SK-N-SH (cell line): ENCODE measurements around the gene SAMD4A. TPM values are rescaled to one million over a fixed set of nuclear protein-coding genes. Genes with fewer than 3 reads are reported as not detected.

ENCODE experiments used
- CTCF ChIA-PET: fragments of 300-600, 350-600 bp; formaldehyde crosslinking; extraction: SDS; loops from one replicate; lab custom pipeline; 2021; lab: Yijun Ruan, JAX
- POLR2A ChIA-PET: fragments of 350-600 bp; sonication (Branson Sonifier 250); formaldehyde crosslinking; extraction: SDS; loops from one replicate; lab custom pipeline; 2020; ENCODE audit warnings: antibody characterized with exemption, inconsistent platforms; lab: Yijun Ruan, JAX
- DNase-seq: peaks from one replicate; pipeline ENCODE4 v3.0.0; 2012
- H2AFZ ChIP-seq: fragments of 200-600 bp; sonication (generic); 2 replicates; pipeline ENCODE4 v1.8.1; 2016; ENCODE audit warnings: antibody characterized with exemption, mild to moderate bottlenecking, low read depth
- H3F3A ChIP-seq: fragments of 200-600 bp; sonication (generic); replicated peaks from 2 replicates; pipeline ENCODE3; 2016; ENCODE audit warnings: antibody characterized with exemption, mild to moderate bottlenecking; ENCODE audit not compliant: insufficient read depth
- H3K27ac ChIP-seq, 2 experiments: fragments of 200-500 bp in 1 of 2; fragments of 200-600 bp in 1 of 2; sonication (Bioruptor generic) in 1 of 2; sonication (generic), shearing (Covaris generic) in 1 of 2; 2 replicates each; pipeline versions ENCODE4 v1.5.1 to v1.6.1; 2014 to 2016; ENCODE audit warnings: low read depth in 2 of 2, inconsistent platforms in 1 of 2, low read length in 1 of 2, mild to moderate bottlenecking in 1 of 2, mixed read lengths in 1 of 2
- H3K27me3 ChIP-seq: fragments of 200-600 bp; sonication (generic), shearing (Covaris generic); 2 replicates; pipeline ENCODE4 v1.6.1; 2016; ENCODE audit warnings: mixed run types; ENCODE audit not compliant: insufficient read depth
- H3K36me3 ChIP-seq, 2 experiments: fragments of 200-500 bp in 1 of 2; fragments of 200-600 bp in 1 of 2; sonication (Bioruptor generic) in 1 of 2; sonication (generic) in 1 of 2; replicated peaks in 1 of 2; 2 replicates each; pipeline versions ENCODE3 to v1.5.1; 2014 to 2016; ENCODE audit warnings: low read length in 1 of 2, mild to moderate bottlenecking in 1 of 2; ENCODE audit not compliant: insufficient read depth in 2 of 2, control insufficient read depth in 1 of 2
- H3K4me1 ChIP-seq, 2 experiments: fragments of 200-500 bp in 1 of 2; fragments of 200-600 bp in 1 of 2; sonication (Bioruptor generic) in 1 of 2; sonication (generic), shearing (Covaris generic) in 1 of 2; 2 replicates each; pipeline versions ENCODE4 v1.5.1 to v1.6.1; 2014 to 2016; ENCODE audit warnings: low read depth in 1 of 2, low read length in 1 of 2, mixed run types in 1 of 2; ENCODE audit not compliant: insufficient read depth in 2 of 2, control insufficient read depth in 1 of 2
- H3K4me2 ChIP-seq: fragments of 200-600 bp; sonication (generic), shearing (Covaris generic); 2 replicates; pipeline ENCODE4 v1.6.1; 2017; ENCODE audit warnings: mixed run types
- H3K4me3 ChIP-seq, 2 experiments: fragments of 200-500 bp in 1 of 2; fragments of 200-600 bp in 1 of 2; sonication (Bioruptor generic) in 1 of 2; sonication (generic), shearing (Covaris generic) in 1 of 2; 2 replicates each; pipeline versions ENCODE4 v1.5.1 to v1.8.1; 2014 to 2016; ENCODE audit warnings: low read depth in 2 of 2, inconsistent platforms in 1 of 2, low read length in 1 of 2, mild to moderate bottlenecking in 1 of 2, mixed read lengths in 1 of 2, moderate library complexity in 1 of 2
- H3K79me2 ChIP-seq: fragments of 200-600 bp; sonication (generic); 2 replicates; pipeline ENCODE4 v1.8.1; 2017; ENCODE audit warnings: mild to moderate bottlenecking; ENCODE audit not compliant: insufficient read depth
- H3K9ac ChIP-seq: fragments of 200-600 bp; sonication (generic); 2 replicates; pipeline ENCODE4 v1.6.1; 2017; ENCODE audit warnings: mixed run types
- H3K9me2 ChIP-seq: fragments of 200-600 bp; sonication (generic); 2 replicates; pipeline ENCODE4 v1.6.1; 2017; ENCODE audit warnings: mixed run types
- H3K9me3 ChIP-seq: fragments of 200-600 bp; sonication (generic); 2 replicates; pipeline ENCODE4 v1.6.1; 2017; ENCODE audit warnings: mixed run types, mild to moderate bottlenecking, moderate library complexity
- H4K20me1 ChIP-seq: fragments of 200-600 bp; sonication (generic); 2 replicates; pipeline ENCODE4 v1.6.1; 2017; ENCODE audit warnings: mild to moderate bottlenecking, mixed run types; ENCODE audit not compliant: insufficient read depth
- CHD2 ChIP-seq: fragments of 150-350 bp; IDR thresholded peaks from 2 replicates; pipeline ENCODE4 v1.6.1; 2018; ENCODE audit warnings: low read length; ENCODE audit not compliant: partially characterized antibody
- EP300 ChIP-seq, 2 experiments: IDR thresholded peaks; 2 replicates each; pipeline versions ENCODE4 v1.4.0 to v1.6.1; 2012; ENCODE audit warnings: borderline replicate concordance in 1 of 2, low read depth in 1 of 2, low read length in 1 of 2
- FOSL2 ChIP-seq: IDR thresholded peaks from 2 replicates; pipeline ENCODE4 v1.4.0; 2012; ENCODE audit warnings: low read depth, mild to moderate bottlenecking, moderate library complexity, borderline replicate concordance
- FOXJ3 ChIP-seq: sonication (generic); formaldehyde crosslinking; IDR thresholded peaks from 2 replicates; pipeline ENCODE4 v1.5.1; 2020; ENCODE audit warnings: mild to moderate bottlenecking, missing genetic modification reagents
- GATA2 ChIP-seq: sonication (generic); formaldehyde crosslinking; IDR thresholded peaks from 2 replicates; pipeline ENCODE4 v1.5.0; 2020; ENCODE audit warnings: mild to moderate bottlenecking, missing genetic modification reagents
- IRF3 ChIP-seq: fragments of 150-350 bp; IDR thresholded peaks from 2 replicates; pipeline ENCODE4 v1.6.1; 2016; ENCODE audit warnings: mild to moderate bottlenecking, low read depth, low read length
- JUND ChIP-seq: IDR thresholded peaks from 2 replicates; pipeline ENCODE4 v1.4.0; 2012
- NRF1 ChIP-seq: IDR thresholded peaks from 2 replicates; pipeline ENCODE4 v1.6.1; 2012; ENCODE audit warnings: low read depth, mild to moderate bottlenecking, low read length
- PBX3 ChIP-seq: IDR thresholded peaks from 2 replicates; pipeline ENCODE4; 2012
- SIN3A ChIP-seq: IDR thresholded peaks from 2 replicates; pipeline ENCODE4 v1.6.1; 2012; ENCODE audit warnings: low read depth, mild to moderate bottlenecking, low read length, moderate library complexity, borderline replicate concordance
- SMC3 ChIP-seq: IDR thresholded peaks from 2 replicates; pipeline ENCODE4 v1.6.1; 2012; ENCODE audit warnings: low read depth, low read length, improper control_type of control experiment
- polyA plus RNA-seq, 3 experiments: library from polyadenylated mRNA; depleted of rRNA; stranded (reverse); fragments of >200 nt; gene quantifications; 2 replicates each; pipeline ENCODE4 v1.2.3, GENCODE V29; 2012
- TF ChIP-seq, protein P1 (sequence below): IDR thresholded peaks from 2 replicates; pipeline ENCODE4 v1.4.0; 2012; ENCODE audit warnings: low read depth, borderline replicate concordance
- TF ChIP-seq, protein P2 (sequence below): fragments of 200-600 bp; sonication (generic); IDR thresholded peaks from 2 replicates; pipeline ENCODE4 v1.6.1; 2017; ENCODE audit warnings: antibody characterized with exemption, mild to moderate bottlenecking, moderate library complexity

The SAMD4A gene
- polyA plus RNA-seq, 1 of the 3 experiments (the other 2 are of a cell fraction): 5.0 TPM

DNA sequence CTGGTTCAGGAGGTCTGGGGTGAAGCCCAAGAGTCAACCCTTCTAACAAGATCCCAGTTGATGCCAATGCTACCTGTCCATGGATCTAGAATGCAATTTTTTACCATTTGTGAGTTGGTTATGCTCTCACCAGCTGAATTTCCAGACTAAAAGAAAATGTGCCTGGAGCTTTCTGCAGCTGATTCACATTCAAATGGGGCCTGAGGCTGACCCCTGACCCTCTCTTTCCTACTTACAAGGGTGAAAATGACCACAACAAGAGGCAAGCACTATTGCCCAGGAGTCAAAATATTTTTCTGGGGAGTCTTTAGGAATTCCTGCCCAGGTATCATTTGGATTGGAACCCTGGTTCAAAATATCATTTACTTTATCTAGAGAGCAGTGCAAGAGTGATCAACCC, 159.1 kb downstream of the SAMD4A start:
- H2AFZ ChIP-seq: no peak overlapping the region
- no peak overlapping the region for H3K27ac ChIP-seq
- CTCF ChIA-PET: interaction anchor here (1.3 to 2.7 kb wide), 2 partner anchors 15 to 154 kb away, joined by 3 to 9 read pairs; no protein-coding TSS in a partner anchor
- no peaks in the 10 kb centered on the region for H3K27me3 ChIP-seq
- H3K9me2 ChIP-seq: no peaks in the 10 kb centered on the region
- no peak for DNase-seq
- H3K4me1 ChIP-seq: peaks cover 13 to 23% of the 10 kb centered on the region in 2 experiments; a peak in 3 of 4 replicates
- H3K9ac ChIP-seq: no peak overlapping the region
- H3K4me2 ChIP-seq: no peak overlapping the region
- TF ChIP-seq, protein P1, sequence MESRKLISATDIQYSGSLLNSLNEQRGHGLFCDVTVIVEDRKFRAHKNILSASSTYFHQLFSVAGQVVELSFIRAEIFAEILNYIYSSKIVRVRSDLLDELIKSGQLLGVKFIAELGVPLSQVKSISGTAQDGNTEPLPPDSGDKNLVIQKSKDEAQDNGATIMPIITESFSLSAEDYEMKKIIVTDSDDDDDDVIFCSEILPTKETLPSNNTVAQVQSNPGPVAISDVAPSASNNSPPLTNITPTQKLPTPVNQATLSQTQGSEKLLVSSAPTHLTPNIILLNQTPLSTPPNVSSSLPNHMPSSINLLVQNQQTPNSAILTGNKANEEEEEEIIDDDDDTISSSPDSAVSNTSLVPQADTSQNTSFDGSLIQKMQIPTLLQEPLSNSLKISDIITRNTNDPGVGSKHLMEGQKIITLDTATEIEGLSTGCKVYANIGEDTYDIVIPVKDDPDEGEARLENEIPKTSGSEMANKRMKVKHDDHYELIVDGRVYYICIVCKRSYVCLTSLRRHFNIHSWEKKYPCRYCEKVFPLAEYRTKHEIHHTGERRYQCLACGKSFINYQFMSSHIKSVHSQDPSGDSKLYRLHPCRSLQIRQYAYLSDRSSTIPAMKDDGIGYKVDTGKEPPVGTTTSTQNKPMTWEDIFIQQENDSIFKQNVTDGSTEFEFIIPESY: no peak
- TF ChIP-seq SIN3A: no peak
- TF ChIP-seq NRF1: no peak
- no peak for TF ChIP-seq GATA2 (CRISPR knock-in tag)
- no peak for TF ChIP-seq FOSL2
- no peak for TF ChIP-seq FOXJ3
- no peak for TF ChIP-seq CHD2
- TF ChIP-seq SMC3: no peak
- TF ChIP-seq JUND: no peak
- no peak for TF ChIP-seq PBX3
- TF ChIP-seq, protein P2, sequence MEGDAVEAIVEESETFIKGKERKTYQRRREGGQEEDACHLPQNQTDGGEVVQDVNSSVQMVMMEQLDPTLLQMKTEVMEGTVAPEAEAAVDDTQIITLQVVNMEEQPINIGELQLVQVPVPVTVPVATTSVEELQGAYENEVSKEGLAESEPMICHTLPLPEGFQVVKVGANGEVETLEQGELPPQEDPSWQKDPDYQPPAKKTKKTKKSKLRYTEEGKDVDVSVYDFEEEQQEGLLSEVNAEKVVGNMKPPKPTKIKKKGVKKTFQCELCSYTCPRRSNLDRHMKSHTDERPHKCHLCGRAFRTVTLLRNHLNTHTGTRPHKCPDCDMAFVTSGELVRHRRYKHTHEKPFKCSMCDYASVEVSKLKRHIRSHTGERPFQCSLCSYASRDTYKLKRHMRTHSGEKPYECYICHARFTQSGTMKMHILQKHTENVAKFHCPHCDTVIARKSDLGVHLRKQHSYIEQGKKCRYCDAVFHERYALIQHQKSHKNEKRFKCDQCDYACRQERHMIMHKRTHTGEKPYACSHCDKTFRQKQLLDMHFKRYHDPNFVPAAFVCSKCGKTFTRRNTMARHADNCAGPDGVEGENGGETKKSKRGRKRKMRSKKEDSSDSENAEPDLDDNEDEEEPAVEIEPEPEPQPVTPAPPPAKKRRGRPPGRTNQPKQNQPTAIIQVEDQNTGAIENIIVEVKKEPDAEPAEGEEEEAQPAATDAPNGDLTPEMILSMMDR: no peak
- TF ChIP-seq IRF3: no peak
- no peak for TF ChIP-seq EP300 (IDR thresholded peaks at IDR 0.05; ENCODE audit: borderline replicate concordance in 1 of 2, low read depth in 1 of 2, low read length in 1 of 2)
- TF ChIP-seq, all 33 proteins: peak for 0
- peaks cover 9% of the 10 kb centered on the region for H3F3A ChIP-seq
- no peak overlapping the region for H3K4me3 ChIP-seq
- H4K20me1 ChIP-seq: peaks cover 71% of the 10 kb centered on the region
- POLR2A ChIA-PET: no interaction called here
- H3K79me2 ChIP-seq: peaks cover 94% of the 10 kb centered on the region
- no peaks in the 10 kb centered on the region for H3K9me3 ChIP-seq
- no peaks in the 10 kb centered on the region for H3K36me3 ChIP-seq
